Measurements from ENCODE around the gene YPEL2.

YPEL2 gene

DNA sequence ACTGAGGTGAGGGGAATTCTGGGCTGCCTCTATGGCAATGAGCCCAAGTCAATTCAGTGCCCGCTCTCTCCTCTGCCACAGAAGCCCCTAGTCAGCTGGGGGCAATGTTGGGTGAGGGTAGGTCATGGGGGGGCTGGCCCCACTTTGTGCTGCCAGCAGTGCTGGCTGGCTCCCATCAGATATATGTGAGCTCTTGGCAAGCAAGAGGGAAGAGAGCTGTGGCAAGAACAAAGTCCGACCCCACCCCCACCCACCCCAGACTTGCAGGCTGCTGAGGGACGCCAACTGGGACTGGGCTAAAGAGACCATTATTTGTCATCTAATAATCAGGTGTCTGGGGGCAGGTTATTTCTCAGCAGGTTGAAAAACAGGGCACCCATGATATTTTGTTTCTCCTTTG, 89.4 kb downstream of the YPEL2 start:
- H4K20me1 ChIP-seq (ENCODE audit: low read depth, low read length) = no peaks in the 10 kb centered on the region
- no peak overlapping the region for H2AFZ ChIP-seq (ENCODE audit: low read depth, low read length, severe bottlenecking)
- no peaks in the 10 kb centered on the region for H3K27me3 ChIP-seq (ENCODE audit: low read length)
- no peak overlapping the region for H3K9ac ChIP-seq (ENCODE audit: low read length)
- no peaks in the 10 kb centered on the region for H3K9me2 ChIP-seq (replicated peaks; ENCODE audit: insufficient read depth, low read length)
- no peaks in the 10 kb centered on the region for H3F3A ChIP-seq (ENCODE audit: insufficient read depth)
- no peaks in the 10 kb centered on the region for H3K9me3 ChIP-seq (ENCODE audit: insufficient read depth, low read length)
- H3K79me2 ChIP-seq (ENCODE audit: insufficient read depth, low read length) = no peaks in the 10 kb centered on the region
- H3K4me3 ChIP-seq (ENCODE audit: insufficient read depth, low read length, poor library complexity, severe bottlenecking) = no peak overlapping the region
- no peak for TF ChIP-seq EZH2phosphoT487 (conservative IDR thresholded peaks at IDR 0.05; ENCODE audit: low read length)
- H3K4me2 ChIP-seq (ENCODE audit: low read depth, low read length, poor library complexity, severe bottlenecking) = no peak overlapping the region
- H3K36me3 ChIP-seq (ENCODE audit: low read length) = no peaks in the 10 kb centered on the region
- H3K27ac ChIP-seq (ENCODE audit: low read depth, low read length) = no peak overlapping the region

DNA sequence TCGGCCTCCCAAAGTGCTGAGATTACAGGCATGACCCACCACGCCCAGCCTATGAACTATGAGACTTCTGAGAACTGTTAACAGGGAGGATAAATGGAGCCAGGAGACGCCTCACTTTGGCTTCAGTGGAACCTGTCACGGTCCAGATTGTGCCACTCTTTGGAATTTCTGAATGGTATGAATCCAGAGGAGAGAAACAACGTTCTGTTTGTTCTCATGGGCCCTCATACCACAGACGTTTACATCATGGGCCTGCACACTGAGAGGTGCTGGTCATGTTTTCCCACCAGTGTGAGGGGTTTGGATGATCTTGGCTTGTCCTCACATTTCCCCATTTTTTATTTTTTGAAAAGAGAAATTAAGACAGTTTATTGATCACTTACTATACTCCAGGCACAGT, 90.3 kb downstream of the YPEL2 start:
- H3F3A ChIP-seq (ENCODE audit: insufficient read depth) = no peaks in the 10 kb centered on the region
- H4K20me1 ChIP-seq (ENCODE audit: low read depth, low read length) = no peaks in the 10 kb centered on the region
- H3K79me2 ChIP-seq (ENCODE audit: insufficient read depth, low read length) = no peaks in the 10 kb centered on the region
- TF ChIP-seq EZH2phosphoT487 (conservative IDR thresholded peaks at IDR 0.05; ENCODE audit: low read length) = no peak
- TF ChIP-seq, protein P1, sequence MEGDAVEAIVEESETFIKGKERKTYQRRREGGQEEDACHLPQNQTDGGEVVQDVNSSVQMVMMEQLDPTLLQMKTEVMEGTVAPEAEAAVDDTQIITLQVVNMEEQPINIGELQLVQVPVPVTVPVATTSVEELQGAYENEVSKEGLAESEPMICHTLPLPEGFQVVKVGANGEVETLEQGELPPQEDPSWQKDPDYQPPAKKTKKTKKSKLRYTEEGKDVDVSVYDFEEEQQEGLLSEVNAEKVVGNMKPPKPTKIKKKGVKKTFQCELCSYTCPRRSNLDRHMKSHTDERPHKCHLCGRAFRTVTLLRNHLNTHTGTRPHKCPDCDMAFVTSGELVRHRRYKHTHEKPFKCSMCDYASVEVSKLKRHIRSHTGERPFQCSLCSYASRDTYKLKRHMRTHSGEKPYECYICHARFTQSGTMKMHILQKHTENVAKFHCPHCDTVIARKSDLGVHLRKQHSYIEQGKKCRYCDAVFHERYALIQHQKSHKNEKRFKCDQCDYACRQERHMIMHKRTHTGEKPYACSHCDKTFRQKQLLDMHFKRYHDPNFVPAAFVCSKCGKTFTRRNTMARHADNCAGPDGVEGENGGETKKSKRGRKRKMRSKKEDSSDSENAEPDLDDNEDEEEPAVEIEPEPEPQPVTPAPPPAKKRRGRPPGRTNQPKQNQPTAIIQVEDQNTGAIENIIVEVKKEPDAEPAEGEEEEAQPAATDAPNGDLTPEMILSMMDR (IDR thresholded peaks at IDR 0.05; ENCODE audit: insufficient read depth, low read length, poor library complexity, severe bottlenecking) = no peak
- no peaks in the 10 kb centered on the region for H3K9me3 ChIP-seq (ENCODE audit: insufficient read depth, low read length)
- H3K4me3 ChIP-seq (ENCODE audit: insufficient read depth, low read length, poor library complexity, severe bottlenecking) = no peak overlapping the region
- no peak overlapping the region for H3K9ac ChIP-seq (ENCODE audit: low read length)
- H2AFZ ChIP-seq (ENCODE audit: low read depth, low read length, severe bottlenecking) = no peak overlapping the region
- H3K36me3 ChIP-seq (ENCODE audit: low read length) = no peaks in the 10 kb centered on the region
- no peak overlapping the region for H3K4me2 ChIP-seq (ENCODE audit: low read depth, low read length, poor library complexity, severe bottlenecking)
- H3K9me2 ChIP-seq (replicated peaks; ENCODE audit: insufficient read depth, low read length) = no peaks in the 10 kb centered on the region
- H3K27ac ChIP-seq (ENCODE audit: low read depth, low read length) = no peak overlapping the region
- no peaks in the 10 kb centered on the region for H3K27me3 ChIP-seq (ENCODE audit: low read length)

DNA sequence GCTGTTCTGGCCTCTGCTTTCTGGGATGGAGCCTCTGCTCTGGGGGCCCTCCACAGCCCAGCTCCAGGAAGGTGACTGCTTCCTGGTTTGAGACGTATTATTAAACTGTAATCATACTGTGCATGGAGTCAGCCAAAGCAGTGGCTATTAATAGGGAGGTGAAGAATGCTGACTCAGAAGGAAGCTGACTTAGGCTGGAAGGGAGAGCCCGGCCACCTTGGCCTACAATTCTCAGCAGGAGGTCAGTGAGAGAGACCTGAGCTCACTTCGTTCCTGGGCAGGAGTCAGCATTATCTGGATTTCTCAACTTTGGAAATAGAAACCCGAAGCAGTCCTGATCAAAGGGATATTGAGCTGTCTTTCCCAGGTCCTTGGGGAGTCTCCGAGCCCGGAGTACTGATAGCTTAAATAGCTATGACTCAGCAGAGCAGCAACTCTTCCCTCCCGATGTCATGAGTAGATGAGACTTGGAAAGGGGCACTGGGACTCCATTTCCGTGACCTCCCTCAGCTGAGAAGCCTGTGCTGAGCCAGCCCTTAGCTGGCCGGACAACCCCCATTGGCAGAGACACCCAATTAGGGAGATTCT, 91.8 kb downstream of the YPEL2 start:
- H3K9me2 ChIP-seq (replicated peaks; ENCODE audit: insufficient read depth, low read length) = no peaks in the 10 kb centered on the region
- H3K36me3 ChIP-seq (ENCODE audit: low read length) = no peaks in the 10 kb centered on the region
- H3K9me3 ChIP-seq (ENCODE audit: insufficient read depth, low read length) = no peaks in the 10 kb centered on the region
- no peak overlapping the region for H3K9ac ChIP-seq (ENCODE audit: low read length)
- H2AFZ ChIP-seq (ENCODE audit: low read depth, low read length, severe bottlenecking) = no peak overlapping the region
- H3K4me2 ChIP-seq (ENCODE audit: low read depth, low read length, poor library complexity, severe bottlenecking) = no peak overlapping the region
- H3F3A ChIP-seq (ENCODE audit: insufficient read depth) = no peaks in the 10 kb centered on the region
- no peak for TF ChIP-seq EZH2phosphoT487 (conservative IDR thresholded peaks at IDR 0.05; ENCODE audit: low read length)
- TF ChIP-seq, protein P1 (IDR thresholded peaks at IDR 0.05; ENCODE audit: insufficient read depth, low read length, poor library complexity, severe bottlenecking) = no peak
- no peaks in the 10 kb centered on the region for H4K20me1 ChIP-seq (ENCODE audit: low read depth, low read length)
- no peak overlapping the region for H3K27ac ChIP-seq (ENCODE audit: low read depth, low read length)
- H3K27me3 ChIP-seq (ENCODE audit: low read length) = no peaks in the 10 kb centered on the region
- no peak overlapping the region for H3K4me3 ChIP-seq (ENCODE audit: insufficient read depth, low read length, poor library complexity, severe bottlenecking)
- H3K79me2 ChIP-seq (ENCODE audit: insufficient read depth, low read length) = no peaks in the 10 kb centered on the region

DNA sequence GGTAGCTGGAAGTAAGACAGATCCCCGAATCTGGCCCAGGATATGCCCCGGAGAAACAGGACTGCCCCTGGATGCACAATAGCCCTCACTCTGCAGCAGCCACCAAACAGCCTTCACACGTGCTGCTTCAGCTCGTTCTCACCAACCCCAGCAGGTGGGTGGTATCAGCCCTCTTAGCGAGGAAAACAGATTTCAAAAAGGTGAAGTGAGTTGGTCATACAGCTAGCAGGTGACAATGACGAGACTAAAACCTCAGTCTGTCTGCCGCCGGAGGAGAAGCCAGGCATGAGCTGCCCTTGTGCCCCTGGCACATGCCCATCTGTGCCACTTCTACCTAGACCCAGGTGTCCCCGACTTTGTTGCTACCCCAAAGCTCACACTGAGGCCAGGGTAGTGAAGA, 92.4 kb downstream of the YPEL2 start:
- Histone ChIP-seq H3K4me2 (ENCODE audit: low read depth, low read length, poor library complexity, severe bottlenecking) (no peak overlapping the region), H3K4me3 (ENCODE audit: insufficient read depth, low read length, poor library complexity, severe bottlenecking) (no peak overlapping the region), H3K79me2 (ENCODE audit: insufficient read depth, low read length) (no peaks in the 10 kb centered on the region), H3K36me3 (ENCODE audit: low read length) (no peaks in the 10 kb centered on the region), H3K9me3 (ENCODE audit: insufficient read depth, low read length) (no peaks in the 10 kb centered on the region), H3K9ac (ENCODE audit: low read length) (no peak overlapping the region), H3F3A (ENCODE audit: insufficient read depth) (no peaks in the 10 kb centered on the region), H4K20me1 (ENCODE audit: low read depth, low read length) (no peaks in the 10 kb centered on the region), H3K27me3 (ENCODE audit: low read length) (no peaks in the 10 kb centered on the region), H2AFZ (ENCODE audit: low read depth, low read length, severe bottlenecking) (no peak overlapping the region), H3K27ac (ENCODE audit: low read depth, low read length) (no peak overlapping the region), H3K9me2 (replicated peaks; ENCODE audit: insufficient read depth, low read length) (no peaks in the 10 kb centered on the region)
- TF ChIP-seq, protein P1 (IDR thresholded peaks at IDR 0.05; ENCODE audit: insufficient read depth, low read length, poor library complexity, severe bottlenecking) = no peak
- TF ChIP-seq EZH2phosphoT487 (conservative IDR thresholded peaks at IDR 0.05; ENCODE audit: low read length) = no peak

All from SU-DHL-6 (cell line).